HepG2 (cell line): ENCODE data around the gene TXN2. TPM values are rescaled to one million over a fixed set of nuclear protein-coding genes. Genes with fewer than 3 reads are reported as not detected.

ENCODE experiments used
- DPF2 ChIP-seq: sonication (generic); formaldehyde crosslinking; IDR thresholded peaks from 2 replicates; pipeline ENCODE4 v1.4.0; 2020; ENCODE audit warnings: mild to moderate bottlenecking, low read depth, missing genetic modification reagents, borderline replicate concordance
- IRF2 ChIP-seq: IDR thresholded peaks from 2 replicates; pipeline ENCODE4 v1.6.1; 2018; ENCODE audit warnings: missing genetic modification reagents, missing compliant biosample characterization
- ISL2 ChIP-seq: sonication (generic); formaldehyde crosslinking; IDR thresholded peaks from 2 replicates; pipeline ENCODE4 v1.5.0; 2020; ENCODE audit warnings: missing genetic modification reagents
- KDM5B ChIP-seq: sonication (generic); formaldehyde crosslinking; IDR thresholded peaks from 2 replicates; pipeline ENCODE4 v1.4.0; 2020; ENCODE audit warnings: missing genetic modification reagents, mild to moderate bottlenecking, borderline replicate concordance
- MAZ ChIP-seq, 2 experiments: sonication (generic) in 1 of 2; formaldehyde crosslinking in 1 of 2; IDR thresholded peaks; 2 replicates each; pipeline versions ENCODE4 v1.5.0 to v1.6.1; 2012 to 2020; ENCODE audit warnings: low read depth in 2 of 2, mild to moderate bottlenecking in 2 of 2, borderline replicate concordance in 1 of 2, improper control_type of control experiment in 1 of 2, low read length in 1 of 2, missing genetic modification reagents in 1 of 2, moderate library complexity in 1 of 2
- MBD4 ChIP-seq: IDR thresholded peaks from 2 replicates; pipeline ENCODE4 v1.6.1; 2012; ENCODE audit warnings: low read length, inconsistent platforms, borderline replicate concordance
- NAIF1 ChIP-seq: sonication (generic); formaldehyde crosslinking; IDR thresholded peaks from 2 replicates; pipeline ENCODE4 v1.5.0; 2020; ENCODE audit warnings: mild to moderate bottlenecking, missing genetic modification reagents, borderline replicate concordance
- TCF7L2 ChIP-seq: IDR thresholded peaks from 2 replicates; pipeline ENCODE4 v1.6.1; 2011; ENCODE audit warnings: mild to moderate bottlenecking, low read depth, low read length, moderate library complexity
- TGIF2 ChIP-seq: IDR thresholded peaks from 2 replicates; pipeline ENCODE4 v1.6.1; 2016; ENCODE audit warnings: control low read depth, missing compliant biosample characterization
- THYN1 ChIP-seq: sonication (generic); formaldehyde crosslinking; IDR thresholded peaks from 2 replicates; pipeline ENCODE4 v1.8.1; 2023; ENCODE audit warnings: low read depth, mild to moderate bottlenecking, moderate library complexity, missing genetic modification reagents, borderline replicate concordance
- TSC22D2 ChIP-seq: sonication (generic); formaldehyde crosslinking; IDR thresholded peaks from 2 replicates; pipeline ENCODE4 v1.5.1; 2020; ENCODE audit warnings: missing genetic modification reagents, mild to moderate bottlenecking, borderline replicate concordance
- YY1 ChIP-seq: IDR thresholded peaks from 2 replicates; pipeline ENCODE4 v1.6.1; 2011; ENCODE audit warnings: low read length, low read depth, moderate library complexity, mild to moderate bottlenecking; ENCODE audit not compliant: insufficient read depth, insufficient replicate concordance
- ZBTB8A ChIP-seq: sonication (generic); formaldehyde crosslinking; IDR thresholded peaks from 2 replicates; pipeline ENCODE4 v1.4.0; 2020; ENCODE audit warnings: mild to moderate bottlenecking, low read depth, missing genetic modification reagents, borderline replicate concordance
- ZFAT ChIP-seq: sonication (generic); formaldehyde crosslinking; conservative IDR thresholded peaks from 2 replicates; pipeline ENCODE4 v1.8.1; 2023; ENCODE audit warnings: missing genetic modification reagents, inconsistent platforms
- ZFP1 ChIP-seq: IDR thresholded peaks from 2 replicates; pipeline ENCODE4 v1.6.1; 2016
- ZFP41 ChIP-seq: sonication (generic); formaldehyde crosslinking; IDR thresholded peaks from 2 replicates; pipeline ENCODE4 v1.4.0; 2020; ENCODE audit warnings: mild to moderate bottlenecking, missing genetic modification reagents, borderline replicate concordance
- ZNF24 ChIP-seq: fragments of 450-650 bp; IDR thresholded peaks from 2 replicates; pipeline ENCODE4 v1.6.1; 2017; ENCODE audit warnings: antibody characterized with exemption, mild to moderate bottlenecking
- ZNF260 ChIP-seq: sonication (generic); formaldehyde crosslinking; IDR thresholded peaks from 2 replicates; pipeline ENCODE4 v1.4.0; 2020; ENCODE audit warnings: missing genetic modification reagents, low read depth, mild to moderate bottlenecking, borderline replicate concordance
- ZNF34 ChIP-seq: sonication (generic); formaldehyde crosslinking; IDR thresholded peaks from 2 replicates; pipeline ENCODE4 v1.4.0; 2020; ENCODE audit warnings: mild to moderate bottlenecking, missing genetic modification reagents, borderline replicate concordance
- ZNF343 ChIP-seq: sonication (generic); formaldehyde crosslinking; IDR thresholded peaks from 2 replicates; pipeline ENCODE4 v1.4.0; 2020; ENCODE audit warnings: mild to moderate bottlenecking, missing genetic modification reagents
- ZNF367 ChIP-seq: sonication (generic); formaldehyde crosslinking; IDR thresholded peaks from 2 replicates; pipeline ENCODE4 v1.4.0; 2020; ENCODE audit warnings: missing genetic modification reagents, borderline replicate concordance
- ZNF430 ChIP-seq: sonication (generic); formaldehyde crosslinking; IDR thresholded peaks from 2 replicates; pipeline ENCODE4 v1.9.0; 2021; ENCODE audit warnings: mild to moderate bottlenecking, missing genetic modification reagents
- ZNF432 ChIP-seq: sonication (generic); formaldehyde crosslinking; IDR thresholded peaks from 2 replicates; pipeline ENCODE4 v1.5.0; 2020; ENCODE audit warnings: missing genetic modification reagents, mild to moderate bottlenecking, borderline replicate concordance
- ZNF569 ChIP-seq: sonication (generic); formaldehyde crosslinking; IDR thresholded peaks from 2 replicates; pipeline ENCODE4 v1.5.0; 2020; ENCODE audit warnings: mild to moderate bottlenecking, missing genetic modification reagents, moderate library complexity, borderline replicate concordance
- ZNF670 ChIP-seq: sonication (generic); formaldehyde crosslinking; IDR thresholded peaks from 2 replicates; pipeline ENCODE4 v1.8.0; 2022; ENCODE audit warnings: mild to moderate bottlenecking, missing genetic modification reagents, borderline replicate concordance
- ZNF839 ChIP-seq: sonication (generic); formaldehyde crosslinking; IDR thresholded peaks from 2 replicates; pipeline ENCODE4 v1.4.0; 2020; ENCODE audit warnings: missing genetic modification reagents, mild to moderate bottlenecking, borderline replicate concordance
- polyA plus RNA-seq, 8 experiments: library from polyadenylated mRNA; depleted of rRNA in 3 of 8; stranded (reverse) in 7 of 8; unstranded in 1 of 8; fragments of >200 nt; fragmentation: Illumina TruSeq in 4 of 8; extraction: Trizol in 4 of 8; gene quantifications; 2 replicates each; pipeline versions ENCODE4 v1.2.1 to v1.2.3, GENCODE V29; 2011 to 2016; ENCODE audit warnings: low read depth in 4 of 8, missing spikeins in 1 of 8, mixed read lengths in 1 of 8; ENCODE audit not compliant: insufficient read depth in 1 of 8
- total RNA-seq, 5 experiments: library from RNA; depleted of rRNA; stranded (reverse); fragments of >200 nt; fragmentation: Illumina TruSeq; extraction: Trizol; gene quantifications; 2 replicates each; pipeline ENCODE4 v1.2.3, GENCODE V29; 2016; ENCODE audit warnings: low read depth in 1 of 5
- TF ChIP-seq, protein P1 (sequence below): sonication (generic); formaldehyde crosslinking; IDR thresholded peaks from 2 replicates; pipeline ENCODE4 v1.4.0; 2020; ENCODE audit warnings: missing genetic modification reagents, borderline replicate concordance

Gene TXN2
- total and polyA plus RNA-seq, 2 of the 13 experiments (the other 11 are each of a cell fraction or from before 2014, with no cell fraction given): 41.4 to 109 TPM

DNA sequence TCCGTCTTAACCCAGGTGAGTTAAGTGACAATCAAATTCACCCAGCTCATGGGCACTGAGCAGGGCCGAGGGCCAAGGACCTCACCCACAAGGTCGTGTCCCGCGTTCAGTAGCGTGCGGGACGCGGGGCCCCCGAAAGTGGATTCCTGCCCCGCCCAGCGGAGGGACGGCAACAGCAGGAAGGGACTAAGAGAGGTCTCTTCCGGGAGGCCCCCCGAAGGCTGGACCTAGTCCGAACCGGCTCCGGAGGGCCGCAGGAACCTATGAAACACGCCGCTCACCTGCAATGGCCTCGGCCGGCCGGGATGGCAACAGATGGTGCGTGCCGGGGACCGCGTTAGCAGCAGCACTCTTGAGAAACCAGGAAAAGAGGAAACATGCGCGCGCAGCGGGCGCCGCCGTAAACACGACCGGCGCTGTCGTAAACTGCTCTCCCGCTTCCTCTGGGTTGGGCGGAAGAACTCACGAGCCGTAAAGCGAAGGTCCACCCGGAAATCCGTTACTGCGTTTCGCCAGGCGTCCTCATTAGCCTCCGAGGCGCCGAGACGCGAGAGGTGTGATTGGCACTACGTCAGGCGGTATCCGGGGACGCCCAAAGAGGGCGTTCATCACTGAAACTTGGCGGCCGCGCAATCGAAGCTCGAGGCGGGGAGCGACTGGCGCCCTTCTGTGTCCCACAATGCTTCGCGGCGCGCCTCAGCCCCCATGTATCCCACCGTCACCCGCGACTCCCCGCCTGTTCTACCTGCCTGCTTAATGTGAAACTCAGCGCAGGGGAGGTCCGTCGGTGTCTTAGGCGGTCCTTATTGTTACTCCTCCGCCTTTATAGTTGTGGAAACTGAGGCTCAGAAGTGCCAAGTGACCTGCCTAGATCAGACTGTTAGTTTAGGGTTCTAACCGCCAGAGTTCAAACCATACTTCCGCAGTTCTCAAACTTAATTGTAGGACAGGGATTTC lies 47.6 kb upstream of the TXN2 start, which contains the start of gene EIF3D (continued):
- TF ChIP-seq KDM5B (CRISPR knock-in tag) (peak; percentile 50; the same call in 1 of the 2 replicates), ZFAT (CRISPR knock-in tag) (no peak), DPF2 (no peak), ZNF432 (CRISPR knock-in tag) (0 out of 2 replicates have a peak, but pooled peaks have one; percentile 35), IRF2 (CRISPR knock-in tag) (peak; percentile 91), ZNF670 (CRISPR knock-in tag) (peak; percentile 25; the same call in 1 of the 2 replicates), THYN1 (CRISPR knock-in tag) (no peak), ZFP1 (CRISPR knock-in tag) (no peak; the same call in 1 of the 2 replicates), ZFP41 (no peak), ZNF260 (CRISPR knock-in tag) (0 out of 2 replicates have a peak, but pooled peaks have one; percentile 16), YY1 (peak; percentile 76), ZBTB8A (no peak; the same call in 1 of the 2 replicates), NAIF1 (CRISPR knock-in tag) (no peak), ZNF34 (CRISPR knock-in tag) (no peak), ZNF430 (peak; percentile 84; the same call in 1 of the 2 replicates), MBD4 (no peak), ZNF367 (CRISPR knock-in tag) (0 out of 2 replicates have a peak, but pooled peaks have one; percentile 57), ZNF24 (no peak), MAZ (IDR thresholded peaks at IDR 0.05; ENCODE audit: borderline replicate concordance, low read depth, low read length) (no peak; the same call in 1 of the 2 replicates), MAZ (CRISPR knock-in tag; IDR thresholded peaks at IDR 0.05; ENCODE audit: low read depth) (peak; percentile 73), TSC22D2 (0 out of 2 replicates have a peak, but pooled peaks have one; percentile 15), TGIF2 (CRISPR knock-in tag) (no peak; the same call in 1 of the 2 replicates), ISL2 (CRISPR knock-in tag) (peak; percentile 73), ZNF343 (CRISPR knock-in tag) (no peak), ZNF569 (CRISPR knock-in tag) (no peak; the same call in 1 of the 2 replicates), ZNF839 (CRISPR knock-in tag) (no peak), TCF7L2 (no peak)
- TF ChIP-seq, protein P1, sequence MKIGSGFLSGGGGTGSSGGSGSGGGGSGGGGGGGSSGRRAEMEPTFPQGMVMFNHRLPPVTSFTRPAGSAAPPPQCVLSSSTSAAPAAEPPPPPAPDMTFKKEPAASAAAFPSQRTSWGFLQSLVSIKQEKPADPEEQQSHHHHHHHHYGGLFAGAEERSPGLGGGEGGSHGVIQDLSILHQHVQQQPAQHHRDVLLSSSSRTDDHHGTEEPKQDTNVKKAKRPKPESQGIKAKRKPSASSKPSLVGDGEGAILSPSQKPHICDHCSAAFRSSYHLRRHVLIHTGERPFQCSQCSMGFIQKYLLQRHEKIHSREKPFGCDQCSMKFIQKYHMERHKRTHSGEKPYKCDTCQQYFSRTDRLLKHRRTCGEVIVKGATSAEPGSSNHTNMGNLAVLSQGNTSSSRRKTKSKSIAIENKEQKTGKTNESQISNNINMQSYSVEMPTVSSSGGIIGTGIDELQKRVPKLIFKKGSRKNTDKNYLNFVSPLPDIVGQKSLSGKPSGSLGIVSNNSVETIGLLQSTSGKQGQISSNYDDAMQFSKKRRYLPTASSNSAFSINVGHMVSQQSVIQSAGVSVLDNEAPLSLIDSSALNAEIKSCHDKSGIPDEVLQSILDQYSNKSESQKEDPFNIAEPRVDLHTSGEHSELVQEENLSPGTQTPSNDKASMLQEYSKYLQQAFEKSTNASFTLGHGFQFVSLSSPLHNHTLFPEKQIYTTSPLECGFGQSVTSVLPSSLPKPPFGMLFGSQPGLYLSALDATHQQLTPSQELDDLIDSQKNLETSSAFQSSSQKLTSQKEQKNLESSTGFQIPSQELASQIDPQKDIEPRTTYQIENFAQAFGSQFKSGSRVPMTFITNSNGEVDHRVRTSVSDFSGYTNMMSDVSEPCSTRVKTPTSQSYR (CRISPR knock-in tag): no peak
